Endothelial cell (in vitro differentiated cells): Measurements from ENCODE around the gene CDH18. TPM values are rescaled to one million over a fixed set of nuclear protein-coding genes. Genes with fewer than 3 reads are reported as not detected.

Experiments
- DNase-seq: peaks from one replicate; pipeline ENCODE4 v3.0.0; 2021; ENCODE audit warnings: low spot score
- H3K27ac Mint-ChIP-seq: one replicate; pipeline ENCODE4 v1.8.0; 2021; ENCODE audit warnings: mixed read lengths, inconsistent platforms; ENCODE audit not compliant: unreplicated experiment
- H3K27me3 Mint-ChIP-seq: one replicate; pipeline ENCODE4 v1.8.0; 2021; ENCODE audit warnings: mild to moderate bottlenecking, moderate library complexity, mixed read lengths, inconsistent platforms; ENCODE audit not compliant: unreplicated experiment
- H3K36me3 Mint-ChIP-seq: one replicate; pipeline ENCODE4 v1.8.0; 2021; ENCODE audit warnings: mild to moderate bottlenecking, low read depth, mixed read lengths, inconsistent platforms; ENCODE audit not compliant: unreplicated experiment
- H3K4me1 Mint-ChIP-seq: one replicate; pipeline ENCODE4 v1.8.0; 2021; ENCODE audit warnings: mild to moderate bottlenecking, mixed read lengths, inconsistent platforms; ENCODE audit not compliant: unreplicated experiment
- H3K4me3 Mint-ChIP-seq: one replicate; pipeline ENCODE4 v1.8.0; 2021; ENCODE audit warnings: mild to moderate bottlenecking, mixed read lengths, inconsistent platforms; ENCODE audit not compliant: unreplicated experiment
- H3K9me3 Mint-ChIP-seq: one replicate; pipeline ENCODE4 v1.8.0; 2021; ENCODE audit warnings: mixed read lengths, inconsistent platforms; ENCODE audit not compliant: unreplicated experiment
- total RNA-seq: library from RNA; stranded (reverse); fragmentation: NEBNext Ultra II Directional; extraction: Animal tissue kit (Norgen Biotek cat#: 25700); gene quantifications from one replicate; pipeline ENCODE4 v1.2.1, GENCODE V29; 2021; ENCODE audit not compliant: unreplicated experiment
- TF ChIP-seq, protein P1 (sequence below): fragments of 200-600 bp; sonication (generic); IDR thresholded peaks from one replicate; pipeline ENCODE4 v1.5.0; 2021; ENCODE audit warnings: antibody characterized with exemption; ENCODE audit not compliant: unreplicated experiment

CDH18 gene
- total RNA-seq, 1 donor from 2014 or later = 0.33 TPM

DNA sequence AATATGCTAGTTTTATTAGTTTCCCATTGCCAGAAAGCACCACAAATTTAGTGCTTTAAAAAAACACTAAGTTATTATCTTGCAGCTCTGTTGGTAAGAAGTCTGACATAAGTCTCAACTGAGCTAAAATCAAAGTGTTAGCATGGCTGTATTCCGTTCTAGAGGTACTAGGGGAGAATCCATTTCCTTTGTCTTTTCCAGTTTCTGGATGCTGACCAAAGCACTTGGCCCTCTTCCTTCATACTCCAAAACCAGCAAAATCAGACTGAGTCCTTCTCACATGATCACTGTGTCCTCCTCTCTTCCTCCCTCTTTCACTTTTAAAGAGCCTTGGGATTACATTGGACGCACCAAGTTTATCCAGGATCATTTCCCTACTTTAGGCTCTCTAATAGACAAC lies 9.5 kb downstream of the CDH18 start:
- DNase-seq = no peak
- Mint-ChIP-seq H3K4me3 (no peak overlapping the region), H3K9me3 (no peaks in the 10 kb centered on the region), H3K4me1 (no peaks in the 10 kb centered on the region), H3K36me3 (no peaks in the 10 kb centered on the region), H3K27me3 (peaks cover 2% of the 10 kb centered on the region), H3K27ac (no peak overlapping the region)
- TF ChIP-seq, protein P1, sequence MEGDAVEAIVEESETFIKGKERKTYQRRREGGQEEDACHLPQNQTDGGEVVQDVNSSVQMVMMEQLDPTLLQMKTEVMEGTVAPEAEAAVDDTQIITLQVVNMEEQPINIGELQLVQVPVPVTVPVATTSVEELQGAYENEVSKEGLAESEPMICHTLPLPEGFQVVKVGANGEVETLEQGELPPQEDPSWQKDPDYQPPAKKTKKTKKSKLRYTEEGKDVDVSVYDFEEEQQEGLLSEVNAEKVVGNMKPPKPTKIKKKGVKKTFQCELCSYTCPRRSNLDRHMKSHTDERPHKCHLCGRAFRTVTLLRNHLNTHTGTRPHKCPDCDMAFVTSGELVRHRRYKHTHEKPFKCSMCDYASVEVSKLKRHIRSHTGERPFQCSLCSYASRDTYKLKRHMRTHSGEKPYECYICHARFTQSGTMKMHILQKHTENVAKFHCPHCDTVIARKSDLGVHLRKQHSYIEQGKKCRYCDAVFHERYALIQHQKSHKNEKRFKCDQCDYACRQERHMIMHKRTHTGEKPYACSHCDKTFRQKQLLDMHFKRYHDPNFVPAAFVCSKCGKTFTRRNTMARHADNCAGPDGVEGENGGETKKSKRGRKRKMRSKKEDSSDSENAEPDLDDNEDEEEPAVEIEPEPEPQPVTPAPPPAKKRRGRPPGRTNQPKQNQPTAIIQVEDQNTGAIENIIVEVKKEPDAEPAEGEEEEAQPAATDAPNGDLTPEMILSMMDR = no peak

DNA sequence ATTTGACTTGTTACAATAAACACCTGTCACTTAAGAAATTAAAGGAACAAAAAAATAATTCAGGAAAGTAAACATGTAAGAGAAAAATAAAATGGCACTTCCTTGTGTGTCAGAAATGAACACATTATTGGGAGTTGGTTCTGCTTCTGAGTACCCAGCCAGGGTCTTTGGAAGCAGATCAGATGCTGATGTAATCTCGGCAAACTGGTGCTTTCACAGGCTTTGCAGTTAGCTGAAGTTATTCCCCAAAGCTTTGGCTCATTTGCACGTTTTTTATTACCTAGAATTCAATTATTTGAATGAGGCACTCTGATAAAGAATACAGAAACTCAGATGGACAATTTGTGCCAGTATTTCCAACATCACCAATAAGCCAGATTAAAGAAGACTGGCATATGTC lies 10.9 kb downstream of the CDH18 start:
- no peak overlapping the region for H3K4me3 Mint-ChIP-seq
- H3K27me3 Mint-ChIP-seq = peaks cover 2% of the 10 kb centered on the region
- H3K9me3 Mint-ChIP-seq = no peaks in the 10 kb centered on the region
- TF ChIP-seq, protein P1 = no peak
- H3K4me1 Mint-ChIP-seq = no peaks in the 10 kb centered on the region
- no peak for DNase-seq
- H3K36me3 Mint-ChIP-seq = no peaks in the 10 kb centered on the region
- H3K27ac Mint-ChIP-seq = no peak overlapping the region

DNA sequence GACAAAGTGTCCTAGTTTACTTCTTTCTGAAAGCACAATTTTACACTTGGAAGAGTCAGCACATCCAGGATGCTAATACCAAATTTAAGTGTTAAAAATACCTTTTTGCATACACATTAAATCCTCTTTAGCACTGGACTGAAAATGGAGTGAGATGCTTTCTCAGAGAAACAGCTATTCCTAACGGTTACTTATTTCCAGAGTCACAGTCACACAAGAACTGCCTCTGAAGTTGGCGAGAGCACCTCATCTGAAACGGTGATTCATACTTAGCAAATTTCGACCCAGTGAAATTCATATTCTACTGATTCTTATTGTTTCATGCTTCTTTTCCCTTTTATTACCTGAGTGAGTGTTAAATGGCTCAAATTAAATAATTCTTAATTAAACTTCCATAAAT lies 12.2 kb downstream of the CDH18 start:
- TF ChIP-seq, protein P1 = no peak
- H3K4me3 Mint-ChIP-seq = no peak overlapping the region
- H3K27ac Mint-ChIP-seq = no peak overlapping the region
- H3K27me3 Mint-ChIP-seq = peaks cover 2% of the 10 kb centered on the region
- no peaks in the 10 kb centered on the region for H3K9me3 Mint-ChIP-seq
- no peaks in the 10 kb centered on the region for H3K4me1 Mint-ChIP-seq
- no peak for DNase-seq
- no peaks in the 10 kb centered on the region for H3K36me3 Mint-ChIP-seq

DNA sequence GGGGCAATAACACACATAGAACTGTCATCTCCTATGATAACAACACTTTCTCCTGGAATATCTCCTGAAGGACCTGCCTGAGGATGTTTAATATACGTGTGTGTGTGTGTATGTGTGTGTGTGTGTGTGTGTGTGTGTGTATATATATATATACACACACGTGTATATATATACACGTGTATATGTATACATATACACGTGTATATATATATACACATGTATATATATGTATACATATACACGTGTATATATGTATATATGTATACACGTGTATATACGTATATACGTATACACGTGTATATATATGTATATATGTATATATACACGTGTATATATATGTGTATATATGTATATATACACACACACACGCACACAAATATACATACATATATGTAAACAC lies 27.5 kb downstream of the CDH18 start:
- no peaks in the 10 kb centered on the region for H3K27me3 Mint-ChIP-seq
- H3K9me3 Mint-ChIP-seq = no peaks in the 10 kb centered on the region
- no peak for DNase-seq
- no peaks in the 10 kb centered on the region for H3K36me3 Mint-ChIP-seq
- no peak overlapping the region for H3K27ac Mint-ChIP-seq
- H3K4me1 Mint-ChIP-seq = peaks cover under 1% of the 10 kb centered on the region
- TF ChIP-seq, protein P1 = no peak
- no peak overlapping the region for H3K4me3 Mint-ChIP-seq

DNA sequence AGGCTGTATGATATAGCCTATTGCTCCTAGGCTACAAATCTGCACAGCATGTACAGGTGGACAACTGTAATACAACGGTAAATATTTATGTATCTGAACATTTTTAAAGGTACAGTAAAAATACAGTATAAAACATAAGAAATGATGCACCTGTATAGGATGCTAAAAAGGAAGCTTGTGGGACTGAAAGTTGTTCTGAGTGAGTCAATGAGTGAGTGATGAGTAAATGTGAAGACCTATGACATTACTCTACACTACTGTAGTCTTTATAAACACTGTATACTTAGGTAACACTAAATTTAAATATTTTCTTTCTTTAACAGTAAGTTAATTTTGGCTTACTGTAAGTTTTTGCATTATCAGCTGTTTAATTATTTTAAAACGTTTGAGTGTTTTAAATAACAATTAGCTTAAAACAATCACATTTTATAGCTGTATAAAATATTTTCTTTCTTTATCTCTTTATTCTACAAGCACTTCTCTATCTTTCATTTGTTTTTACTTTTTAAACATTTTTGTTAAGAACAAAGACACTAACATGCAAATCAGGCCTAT lies 28.1 kb downstream of the CDH18 start:
- Mint-ChIP-seq H3K4me1 (no peaks in the 10 kb centered on the region), H3K4me3 (no peak overlapping the region), H3K27me3 (no peaks in the 10 kb centered on the region), H3K27ac (no peak overlapping the region), H3K36me3 (no peaks in the 10 kb centered on the region), H3K9me3 (no peaks in the 10 kb centered on the region)
- TF ChIP-seq, protein P1 = no peak
- DNase-seq = no peak
